ENCODE results near the gene EPC2. TPM values are rescaled to one million over a fixed set of nuclear protein-coding genes. Genes with fewer than 3 reads are reported as not detected.

Gene EPC2
- total and polyA plus RNA-seq, 10 of the 15 experiments (the other 5 are each of a cell fraction or from before 2014, with no cell fraction given) = 2.0 to 16.5 (median 10.8) TPM

GRCh38 chr2:148634749-148635148 lies 9.8 kb upstream of the EPC2 start (continued):
- TF ChIP-seq, protein P1, sequence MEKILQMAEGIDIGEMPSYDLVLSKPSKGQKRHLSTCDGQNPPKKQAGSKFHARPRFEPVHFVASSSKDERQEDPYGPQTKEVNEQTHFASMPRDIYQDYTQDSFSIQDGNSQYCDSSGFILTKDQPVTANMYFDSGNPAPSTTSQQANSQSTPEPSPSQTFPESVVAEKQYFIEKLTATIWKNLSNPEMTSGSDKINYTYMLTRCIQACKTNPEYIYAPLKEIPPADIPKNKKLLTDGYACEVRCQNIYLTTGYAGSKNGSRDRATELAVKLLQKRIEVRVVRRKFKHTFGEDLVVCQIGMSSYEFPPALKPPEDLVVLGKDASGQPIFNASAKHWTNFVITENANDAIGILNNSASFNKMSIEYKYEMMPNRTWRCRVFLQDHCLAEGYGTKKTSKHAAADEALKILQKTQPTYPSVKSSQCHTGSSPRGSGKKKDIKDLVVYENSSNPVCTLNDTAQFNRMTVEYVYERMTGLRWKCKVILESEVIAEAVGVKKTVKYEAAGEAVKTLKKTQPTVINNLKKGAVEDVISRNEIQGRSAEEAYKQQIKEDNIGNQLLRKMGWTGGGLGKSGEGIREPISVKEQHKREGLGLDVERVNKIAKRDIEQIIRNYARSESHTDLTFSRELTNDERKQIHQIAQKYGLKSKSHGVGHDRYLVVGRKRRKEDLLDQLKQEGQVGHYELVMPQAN (conservative IDR thresholded peaks at IDR 0.05) = no peak

DNA sequence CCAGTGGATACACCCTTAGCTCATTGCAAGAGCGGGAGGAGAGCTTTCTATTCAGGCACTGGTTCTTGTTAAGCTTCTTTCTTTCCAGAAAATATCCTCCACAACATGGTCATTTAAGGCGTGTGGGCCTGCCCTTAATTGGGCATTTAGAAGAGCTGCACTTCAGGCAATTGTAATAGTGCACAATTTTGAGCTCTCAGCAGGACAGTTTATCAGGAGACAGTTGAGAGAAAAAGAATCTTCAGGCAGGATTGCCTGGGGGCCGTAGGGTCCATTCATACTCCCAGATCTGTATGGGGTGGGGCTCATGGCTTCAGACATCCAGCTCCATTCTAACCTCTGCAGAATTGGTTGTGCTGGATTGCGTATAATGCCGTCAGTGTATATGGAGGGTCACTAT lies 6.0 kb upstream of the EPC2 start:
- no peaks in the 10 kb centered on the region for H3K79me2 ChIP-seq (ENCODE audit: control insufficient read depth, insufficient read depth, low read length)
- peaks cover 0 to 5% of the 10 kb centered on the region in 2 experiments; a peak in 2 of 4 replicates for H3K27me3 ChIP-seq (replicated peaks in 1 of 2; ENCODE audit: control insufficient read depth in 2 of 2, insufficient read depth in 2 of 2, low read length in 1 of 2)
- H3K27ac ChIP-seq (ENCODE audit: control insufficient read depth, insufficient read depth) = no peak overlapping the region
- no peak overlapping the region for H2AFZ ChIP-seq (ENCODE audit: control insufficient read depth, low read depth, low read length)
- peaks cover 10% of the 10 kb centered on the region for H3K4me1 ChIP-seq (ENCODE audit: control insufficient read depth, insufficient read depth, low read length)
- H3K4me3 ChIP-seq = no peak overlapping the region
- RAD21 ChIA-PET (ENCODE audit: unreplicated experiment) = interaction anchor here (1.0 kb wide), 1 partner anchor 352 kb away, joined by 3 read pairs; no protein-coding TSS in a partner anchor
- no peak overlapping the region for H3K9ac ChIP-seq (ENCODE audit: control insufficient read depth, insufficient read depth, low read length)
- H3K4me2 ChIP-seq (ENCODE audit: control insufficient read depth, insufficient read depth) = no peak overlapping the region
- no TSS peak for BruUV-seq (replicated peaks)
- DNase-seq (ENCODE audit: low read depth, low spot score) = no peak
- intact Hi-C loops (cut with micrococcal nuclease; ENCODE audit: unreplicated experiment) = no loop called here
- 56% methylated on average over 5 of the region's 5 CpGs for WGBS (ENCODE audit: insufficient coverage, insufficient replicate concordance, low lambda C conversion rate, missing lambda C conversion rate)
- POLR2A ChIA-PET = no interaction called here
- no peaks in the 10 kb centered on the region for H4K20me1 ChIP-seq (ENCODE audit: control insufficient read depth, insufficient read depth)
- TF ChIP-seq TAF1 (IDR thresholded peaks at IDR 0.05; ENCODE audit: borderline replicate concordance, low read depth, low read length) = no peak
- no peak for TF ChIP-seq SMARCA5 (IDR thresholded peaks at IDR 0.05)
- TF ChIP-seq BCL11A (IDR thresholded peaks at IDR 0.05; ENCODE audit: low read depth, low read length) = no peak
- no peak for TF ChIP-seq SMAD5 (IDR thresholded peaks at IDR 0.05; ENCODE audit: low read depth)
- ATAC-seq = no peak
- no peaks in the 10 kb centered on the region for H3K36me3 ChIP-seq (ENCODE audit: control insufficient read depth in 2 of 2, insufficient read depth in 2 of 2, low read length in 1 of 2)
- SMC1A ChIA-PET (ENCODE audit: uncharacterized antibody, unreplicated experiment) = interaction anchor here (0.5 to 1.0 kb wide), 2 partner anchors 94 to 130 kb away, joined by 3 read pairs; no protein-coding TSS in a partner anchor
- H3K9me3 ChIP-seq (replicated peaks; ENCODE audit: control insufficient read depth, insufficient read depth, low read length) = no peaks in the 10 kb centered on the region
- in situ Hi-C loops (cut with MboI) = no loop called here
- no peak for FAIRE-seq
- CTCF ChIA-PET = interaction anchor here (0.8 to 1.5 kb wide), 2 partner anchors 351 to 648 kb away, joined by 3 read pairs; no protein-coding TSS in a partner anchor
